Heart left ventricle (tissue), 13 donors: Measurements from ENCODE around the gene SERPINA12.

Experiments
- POLR2A ChIP-seq, 2 donors: fragments of 450-650 bp; IDR thresholded peaks; one replicate each; pipeline ENCODE4 v1.6.1; 2017; ENCODE audit warnings: antibody characterized with exemption in 2 of 2, mild to moderate bottlenecking in 2 of 2, moderate library complexity in 2 of 2
- TF ChIP-seq, protein P1 (sequence below), 12 donors: fragments of 200-600 bp; sonication (generic) in 4 of 12; IDR thresholded peaks; one replicate each; pipeline versions ENCODE4 v1.5.0 to v1.8.0; 2018 to 2022; ENCODE audit warnings: antibody characterized with exemption in 12 of 12, mild to moderate bottlenecking in 5 of 12
- donor health status: ischemic (EF 13 %, LVEDD 7.1; RV severe dilation, severe dysfunction).
- donor health status: DM: no; HTN: yes; CAD: no.
- donor health status: DM: no; HTN: no; CAD: no.
- donor health status: ischemic (EF 25% LVEDD 6.9; RV normal size, moderate dysfunction).
- donor health status: ischemic (EF 25% LVEDD 5.7; RV mildly dilated, moderate dysfunction).
- donor health status: ischemic (EF 35%, LVEDD 5.7; RV mildly dilated, moderate dysfunction).
- donor health status: nonischemic (EF 11% LVEDD 7.7; RV severe dilation, severe dysfunction).
- donor health status: DM: yes; HTN: yes; CAD: no.
- donor health status: PGD.
- donor health status: ischemic (EF 29% LVEDD 5.4; RV normal size, mild dysfunction).
- donor health status: nonischemic (EF 23%, LVEDD 6.1; RV moderate dilation, normal function).

GRCh38 chr14:94445003-94445402, 64.3 kb downstream of the SERPINA12 start:
- TF ChIP-seq, protein P1, sequence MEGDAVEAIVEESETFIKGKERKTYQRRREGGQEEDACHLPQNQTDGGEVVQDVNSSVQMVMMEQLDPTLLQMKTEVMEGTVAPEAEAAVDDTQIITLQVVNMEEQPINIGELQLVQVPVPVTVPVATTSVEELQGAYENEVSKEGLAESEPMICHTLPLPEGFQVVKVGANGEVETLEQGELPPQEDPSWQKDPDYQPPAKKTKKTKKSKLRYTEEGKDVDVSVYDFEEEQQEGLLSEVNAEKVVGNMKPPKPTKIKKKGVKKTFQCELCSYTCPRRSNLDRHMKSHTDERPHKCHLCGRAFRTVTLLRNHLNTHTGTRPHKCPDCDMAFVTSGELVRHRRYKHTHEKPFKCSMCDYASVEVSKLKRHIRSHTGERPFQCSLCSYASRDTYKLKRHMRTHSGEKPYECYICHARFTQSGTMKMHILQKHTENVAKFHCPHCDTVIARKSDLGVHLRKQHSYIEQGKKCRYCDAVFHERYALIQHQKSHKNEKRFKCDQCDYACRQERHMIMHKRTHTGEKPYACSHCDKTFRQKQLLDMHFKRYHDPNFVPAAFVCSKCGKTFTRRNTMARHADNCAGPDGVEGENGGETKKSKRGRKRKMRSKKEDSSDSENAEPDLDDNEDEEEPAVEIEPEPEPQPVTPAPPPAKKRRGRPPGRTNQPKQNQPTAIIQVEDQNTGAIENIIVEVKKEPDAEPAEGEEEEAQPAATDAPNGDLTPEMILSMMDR (IDR thresholded peaks at IDR 0.05) = no peak
- no peak for TF ChIP-seq POLR2A (IDR thresholded peaks at IDR 0.05)
